C4-2B (cell line): ENCODE results near the gene WNT4.

Experiments used
- H3K27ac ChIP-seq: fragments of 450-650 bp; 2 replicates; pipeline ENCODE4 v1.5.1; 2017
- CTCF ChIP-seq: fragments of 450-650 bp; conservative IDR thresholded peaks from 2 replicates; pipeline ENCODE4 v1.5.1; 2017; ENCODE audit warnings: mild to moderate bottlenecking
- ZFX ChIP-seq: fragments of 450-650 bp; IDR thresholded peaks from 2 replicates; pipeline ENCODE4 v1.6.1; 2017

The WNT4 gene

GRCh38 chr1:22137004-22137720 is 5.7 kb downstream of the WNT4 start:
- no peak for TF ChIP-seq ZFX
- no peak for TF ChIP-seq CTCF
- H3K27ac ChIP-seq, result no peak overlapping the region

GRCh38 chr1:22133931-22134324 is 9.0 kb downstream of the WNT4 start:
- TF ChIP-seq ZFX (no peak), CTCF (no peak)
- H3K27ac ChIP-seq, result no peak overlapping the region

GRCh38 chr1:22133247-22133930 is 9.5 kb downstream of the WNT4 start:
- H3K27ac ChIP-seq, result no peak overlapping the region
- TF ChIP-seq ZFX (no peak), CTCF (no peak)

- no peak for TF ChIP-seq CTCF
- no peak for TF ChIP-seq ZFX
- H3K27ac ChIP-seq, result no peak overlapping the region
Observed at GRCh38 chr1:22132517-22133235, 10.2 kb downstream of the WNT4 start.

GRCh38 chr1:22131875-22132486 is 10.9 kb downstream of the WNT4 start:
- no peak for TF ChIP-seq ZFX
- TF ChIP-seq CTCF, result peak; percentile 77
- H3K27ac ChIP-seq, result no peak overlapping the region

- no peak overlapping the region for H3K27ac ChIP-seq
- no peak for TF ChIP-seq CTCF
- TF ChIP-seq ZFX, result no peak
Observed at GRCh38 chr1:22131062-22131461, 11.8 kb downstream of the WNT4 start.
